GM18505 (cell line): ENCODE results near the gene RHOD.

Source experiments
- ATAC-seq: cut with Tn5 transposase; IDR thresholded peaks from one replicate; pipeline ENCODE4 v1.9.1; 2021; ENCODE audit not compliant: unreplicated experiment
- POLR2A ChIP-seq: IDR thresholded peaks from 4 replicates; pipeline ENCODE4 v1.6.1; 2011; ENCODE audit warnings: borderline replicate concordance; ENCODE audit not compliant: insufficient read depth, insufficient read length; ENCODE audit errors: extremely low read depth

Gene RHOD

DNA sequence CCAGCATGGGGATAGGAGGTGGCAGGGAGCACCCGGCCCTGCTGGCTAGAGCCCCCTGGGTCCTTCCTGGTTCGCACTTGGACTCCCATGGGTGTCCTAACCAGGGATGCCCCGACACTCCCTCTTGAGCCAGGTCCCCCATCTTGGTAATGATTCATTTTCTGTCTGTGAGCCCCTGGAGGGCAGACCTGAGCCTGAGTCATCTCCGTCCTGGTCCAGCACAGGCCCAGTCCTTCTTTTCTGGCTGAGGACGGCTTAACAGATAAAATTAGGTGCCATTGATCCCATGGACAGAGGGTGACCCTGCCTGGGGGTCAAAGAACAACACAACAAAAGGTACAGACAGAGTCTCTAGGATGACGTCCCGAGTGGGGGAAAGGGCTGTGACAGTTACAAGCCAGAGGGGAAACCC is 3.5 kb downstream of the RHOD start:
- no peak for ATAC-seq
- no peak for TF ChIP-seq POLR2A

DNA sequence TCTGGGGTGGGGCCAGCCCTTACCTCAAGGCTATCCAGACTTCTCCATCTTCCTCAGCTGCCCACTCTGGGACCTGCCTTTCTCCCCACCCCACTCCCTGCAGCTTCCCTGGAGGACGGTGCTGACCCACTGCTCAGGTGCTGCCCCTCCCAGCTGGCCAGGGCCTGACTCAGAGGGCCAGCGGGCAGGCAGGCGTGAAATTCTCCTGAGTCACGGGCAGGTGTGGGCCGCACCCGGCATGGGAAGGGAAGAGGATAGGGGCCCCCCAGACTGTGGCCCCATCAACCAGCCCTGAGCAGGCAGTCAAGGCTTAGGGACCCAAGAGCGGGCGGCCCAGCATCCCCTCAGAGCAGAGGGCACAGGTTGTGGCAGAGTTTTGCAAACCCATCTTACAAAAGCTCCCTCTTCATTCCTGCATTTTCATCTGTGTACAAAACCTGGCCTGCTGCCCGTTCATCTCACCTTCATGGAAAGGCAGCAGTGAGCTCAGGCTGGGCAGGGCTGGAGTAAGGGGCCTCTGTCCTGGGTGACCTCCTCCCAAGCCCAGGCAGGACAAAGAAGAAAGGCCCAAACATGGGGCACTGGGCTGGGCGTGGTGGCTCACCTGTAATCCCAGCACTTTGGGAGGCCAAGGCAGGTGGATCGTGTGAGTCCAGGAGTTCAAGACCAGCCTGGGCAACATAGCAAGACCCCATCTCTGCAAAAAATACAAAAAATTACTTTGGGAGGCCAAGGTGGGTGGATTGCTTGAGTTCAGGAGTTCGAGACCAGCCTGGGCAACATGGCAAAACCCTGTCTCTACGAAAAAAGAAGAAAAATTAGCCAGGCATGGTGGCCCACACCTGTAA is 6.1 kb downstream of the RHOD start:
- ATAC-seq = no peak
- no peak for TF ChIP-seq POLR2A

DNA sequence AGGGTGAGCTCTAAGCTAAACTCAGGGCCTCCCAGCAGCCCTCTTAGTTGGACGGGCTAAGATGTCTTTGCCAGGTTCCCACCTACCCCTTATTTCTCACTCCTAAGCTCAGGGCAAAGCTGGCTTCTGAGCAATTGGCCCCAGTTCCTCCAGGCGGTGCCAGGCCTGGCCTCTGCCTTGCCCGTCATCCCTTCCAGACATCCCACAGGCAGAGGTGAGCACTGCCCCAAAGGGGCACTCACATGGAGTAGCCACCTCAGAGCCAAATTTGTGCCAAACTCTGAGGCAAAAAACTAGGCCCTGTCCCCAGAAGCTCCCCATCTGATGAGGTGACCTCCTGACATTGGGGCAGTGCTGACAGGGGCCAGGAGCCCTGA is 9.7 kb downstream of the RHOD start:
- ATAC-seq = no peak
- no peak for TF ChIP-seq POLR2A

DNA sequence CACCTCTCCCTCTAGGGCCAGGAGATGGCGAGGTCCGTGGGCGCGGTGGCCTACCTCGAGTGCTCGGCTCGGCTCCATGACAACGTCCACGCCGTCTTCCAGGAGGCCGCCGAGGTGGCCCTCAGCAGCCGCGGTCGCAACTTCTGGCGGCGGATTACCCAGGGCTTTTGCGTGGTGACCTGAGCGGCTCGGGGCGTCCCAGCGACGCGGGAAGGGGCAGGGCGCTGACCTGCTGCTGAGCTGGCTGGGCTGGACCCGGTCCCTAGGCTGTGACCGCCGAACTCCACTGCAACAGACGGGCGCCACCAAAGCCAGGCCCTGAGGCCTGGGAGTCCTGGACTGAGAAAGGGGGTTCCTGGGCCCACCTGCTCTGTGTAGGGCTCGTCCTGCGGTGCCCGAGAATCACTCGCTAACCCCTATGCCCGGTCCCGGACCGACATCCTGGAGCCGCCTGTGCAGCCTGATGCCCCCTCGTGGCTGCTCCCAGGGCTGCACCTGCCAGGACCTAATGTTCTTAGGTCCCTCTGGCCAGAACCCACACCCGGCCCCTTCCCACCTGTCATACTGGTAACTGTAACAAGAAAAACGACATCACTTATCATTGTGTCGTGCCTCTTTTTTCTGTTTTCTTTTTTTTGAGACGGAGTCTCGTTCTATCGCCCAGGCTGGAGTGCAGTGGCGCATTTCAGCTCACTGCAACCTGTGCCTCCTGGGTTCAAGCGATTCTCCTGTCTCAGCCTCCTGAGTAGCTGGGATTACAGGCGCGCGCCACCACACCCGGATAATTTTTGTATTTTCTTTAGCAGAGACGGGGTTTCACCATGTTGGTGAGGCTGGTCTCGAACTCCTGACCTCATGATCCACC is 15.0 kb downstream of the RHOD start:
- TF ChIP-seq POLR2A = no peak
- no peak for ATAC-seq

DNA sequence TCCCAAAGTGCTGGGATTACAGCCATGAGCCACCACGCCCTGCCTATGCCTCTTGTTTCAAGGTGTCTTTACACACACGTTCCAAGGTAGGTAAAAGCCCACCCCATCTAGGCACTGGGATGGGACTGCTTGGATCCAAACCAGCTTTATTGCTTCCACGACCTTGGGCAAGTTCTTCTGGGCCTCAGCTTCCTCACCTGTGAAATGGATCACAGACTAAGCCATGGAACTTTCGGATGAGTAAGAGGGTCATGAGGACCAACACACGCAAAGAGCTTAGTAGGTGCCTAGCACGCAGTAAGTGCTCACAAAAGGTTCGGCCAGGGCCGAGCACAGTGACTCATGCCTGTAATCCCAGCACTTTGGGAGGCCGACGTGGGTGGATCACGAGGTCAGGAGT is 15.6 kb downstream of the RHOD start:
- ATAC-seq = no peak
- TF ChIP-seq POLR2A = no peak

DNA sequence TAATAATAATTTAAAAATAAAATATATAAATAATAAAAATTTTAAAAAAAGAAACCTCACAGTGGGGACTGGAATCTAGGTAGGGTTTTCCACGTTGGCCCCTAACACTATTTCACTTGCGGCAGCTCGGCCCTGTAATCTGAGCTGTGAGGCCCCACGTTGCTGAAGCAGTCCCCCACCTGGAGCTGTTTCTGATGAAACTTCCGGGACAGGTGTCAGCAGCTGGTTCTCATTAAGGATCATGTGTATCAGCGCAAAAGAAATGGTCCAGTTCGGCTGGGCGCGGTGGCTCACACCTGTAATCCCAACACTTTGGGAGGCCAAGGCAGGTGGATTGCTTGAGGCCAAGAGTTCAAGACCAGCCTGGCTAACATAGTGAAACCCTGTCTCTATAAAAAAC is 17.3 kb downstream of the RHOD start:
- no peak for TF ChIP-seq POLR2A
- no peak for ATAC-seq

DNA sequence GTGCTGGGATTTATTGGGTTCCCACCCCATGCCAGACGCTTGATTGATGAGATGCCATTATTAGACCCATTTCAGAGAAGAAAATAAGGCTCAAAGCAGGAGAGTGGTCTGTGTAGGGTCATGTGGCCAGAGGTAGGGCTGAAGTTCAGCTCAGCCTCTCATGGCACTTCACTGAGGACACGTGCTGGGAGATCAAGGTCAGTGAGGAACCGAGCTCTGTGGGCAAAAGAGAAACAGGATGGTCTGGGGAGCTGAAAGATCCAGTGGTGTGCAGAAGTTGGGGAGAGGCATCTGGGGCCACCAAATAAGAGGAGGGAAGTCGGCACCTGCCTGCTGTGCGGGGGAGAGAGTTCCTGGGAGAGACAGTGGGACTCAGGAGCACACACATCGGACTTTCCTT is 19.6 kb downstream of the RHOD start:
- no peak for TF ChIP-seq POLR2A
- no peak for ATAC-seq

DNA sequence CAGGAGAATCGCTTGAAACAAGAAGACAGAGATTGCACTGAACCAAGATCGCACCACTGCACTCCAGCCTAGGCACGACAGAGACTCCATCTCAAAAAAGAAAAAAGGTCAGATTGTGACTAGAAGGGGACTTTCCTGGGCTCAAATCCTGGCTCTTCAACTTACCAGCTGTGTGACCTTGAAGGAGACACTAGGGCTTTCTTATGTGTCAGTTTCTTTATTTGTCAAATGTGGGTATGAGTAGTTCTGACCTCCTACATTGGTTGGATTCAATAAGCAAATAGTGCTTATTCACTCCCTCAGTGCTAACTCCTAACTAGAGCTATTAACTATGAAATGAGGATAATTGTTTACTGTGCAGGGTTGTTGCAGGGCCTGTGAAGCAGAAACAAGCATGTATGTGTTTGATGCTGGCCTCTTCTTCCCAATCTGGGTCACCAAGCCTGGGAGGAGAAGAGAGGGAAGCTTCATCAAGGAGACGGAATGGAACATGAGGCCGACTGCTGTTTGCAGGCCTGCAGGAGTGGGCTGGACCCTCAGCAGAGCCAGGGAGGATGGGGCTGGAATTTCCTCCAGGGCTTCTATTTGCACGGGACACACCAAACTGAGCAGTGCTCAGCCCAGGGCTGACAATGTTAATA is 22.5 kb downstream of the RHOD start:
- no peak for ATAC-seq

DNA sequence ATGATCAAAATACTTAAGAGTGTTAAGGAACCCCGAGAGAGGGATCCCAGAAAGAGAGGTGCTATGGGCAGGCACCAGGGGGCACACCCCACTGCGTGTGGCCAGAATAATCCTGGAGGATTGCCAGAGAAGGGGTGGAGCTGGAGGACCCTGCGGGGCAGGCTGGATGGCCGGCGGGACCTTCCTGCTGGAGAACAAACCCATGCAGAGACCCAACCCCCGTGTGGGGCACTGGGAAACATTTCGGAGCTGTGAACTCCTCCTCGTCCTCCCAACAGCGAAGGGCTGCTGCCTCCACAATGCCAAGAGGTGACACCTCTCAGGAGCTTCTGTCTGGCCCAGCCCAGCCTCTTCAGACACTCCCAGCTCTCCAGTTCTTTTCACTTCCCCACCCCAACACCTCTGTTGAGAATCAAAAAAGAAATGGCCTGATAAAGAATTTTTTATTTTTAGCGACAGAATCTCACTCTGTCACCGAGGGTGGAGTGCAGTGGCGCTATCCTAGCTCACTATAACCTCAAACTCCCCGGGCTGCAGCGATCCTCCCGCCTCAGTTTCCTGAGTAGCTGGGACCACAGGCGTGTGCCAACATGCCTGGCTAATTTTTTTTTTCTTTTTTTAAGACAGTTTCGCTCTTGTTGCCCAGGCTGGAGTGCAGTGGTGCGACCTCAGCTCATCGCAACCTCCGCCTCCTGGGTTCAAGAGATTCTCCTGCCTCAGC is 25.6 kb downstream of the RHOD start:
- ATAC-seq = no peak
- TF ChIP-seq POLR2A = no peak

More for the DNA sequence above, 22.5 kb downstream of the RHOD start:
- TF ChIP-seq POLR2A = no peak

DNA sequence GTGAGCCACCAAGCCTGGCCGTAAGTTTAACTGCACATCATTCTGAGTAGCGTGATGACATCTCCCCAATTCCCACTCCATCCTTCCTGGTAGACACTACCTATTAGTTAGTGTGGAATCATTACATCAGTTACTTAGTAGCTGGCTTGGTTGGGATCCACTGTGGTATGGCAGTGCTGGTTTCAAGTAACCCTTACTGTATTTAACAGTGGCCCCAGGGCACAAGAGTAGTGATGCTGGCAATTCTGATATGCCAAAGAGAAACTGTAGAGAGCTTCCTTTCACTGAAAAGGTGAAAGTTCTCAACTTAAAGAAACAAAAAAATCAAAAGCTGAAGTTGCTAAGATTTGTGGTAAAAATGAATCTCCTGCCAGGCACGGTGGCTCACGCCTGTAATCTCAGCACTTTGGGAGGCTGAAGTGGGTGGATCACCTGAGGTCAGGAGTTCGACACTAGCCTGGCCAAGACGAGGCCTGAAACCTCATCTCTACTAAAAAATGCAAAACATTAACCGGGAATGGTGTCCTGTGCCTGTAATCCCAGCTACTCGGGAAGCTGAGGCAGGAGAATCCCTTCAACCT is 27.2 kb downstream of the RHOD start:
- TF ChIP-seq POLR2A = no peak
- ATAC-seq = no peak

DNA sequence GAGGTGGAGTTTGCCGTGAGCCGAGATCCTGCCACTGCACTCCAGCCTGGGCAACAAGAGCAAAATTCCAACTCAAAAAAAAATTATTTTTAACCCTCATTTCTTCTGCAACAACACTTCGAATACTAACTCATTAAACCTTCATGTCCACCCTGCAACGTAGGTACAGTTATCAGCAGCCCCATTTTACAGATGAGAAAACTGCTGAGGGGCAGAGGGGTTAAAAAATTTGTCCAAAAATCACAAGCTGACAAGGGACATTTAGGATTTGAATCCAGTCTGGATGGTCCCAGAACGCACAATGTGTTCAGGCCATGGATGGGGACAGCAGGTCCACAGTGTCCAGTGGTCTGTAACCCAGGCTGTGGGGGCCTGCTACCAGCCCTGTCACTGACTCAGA is 29.0 kb downstream of the RHOD start:
- TF ChIP-seq POLR2A = no peak
- no peak for ATAC-seq

DNA sequence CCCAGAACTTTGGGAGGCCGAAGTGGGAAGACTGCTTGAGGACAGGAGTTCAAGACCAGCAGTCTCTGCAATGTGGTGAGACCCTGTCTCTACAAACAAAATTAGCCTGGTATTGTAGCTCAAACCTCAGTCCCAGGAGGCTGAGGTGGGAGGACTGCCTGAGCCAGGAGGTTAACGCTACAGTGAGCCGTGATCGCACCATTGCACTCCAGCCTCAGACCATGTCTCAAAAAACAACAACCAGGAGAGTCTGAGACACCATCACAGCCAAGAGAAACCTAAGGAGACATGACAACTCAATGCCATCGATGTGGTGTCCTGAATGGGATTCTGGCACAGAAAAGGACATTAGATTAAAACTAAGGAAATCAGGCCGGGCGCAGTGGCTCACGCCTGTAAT is 34.1 kb downstream of the RHOD start:
- no peak for TF ChIP-seq POLR2A
- no peak for ATAC-seq

DNA sequence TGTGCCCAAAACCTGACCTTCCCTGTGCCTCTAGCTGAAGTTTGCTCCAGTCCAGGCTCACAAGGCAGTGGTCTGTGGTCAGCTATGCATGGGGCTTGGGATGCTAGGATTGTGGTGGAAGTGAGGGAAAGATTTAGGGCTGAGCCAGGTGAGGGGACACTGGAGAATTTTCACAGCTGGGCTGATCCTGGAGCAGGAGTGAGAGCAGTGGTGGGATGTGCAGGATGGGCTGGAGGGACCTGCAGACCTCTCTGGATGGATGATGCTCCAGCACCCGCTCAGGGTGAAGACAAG is 38.5 kb downstream of the RHOD start:
- TF ChIP-seq POLR2A = no peak

More for the DNA sequence above, 38.5 kb downstream of the RHOD start:
- ATAC-seq = no peak
